ENCODE results near the gene SELENOO.

- no peak for TF ChIP-seq EZH2phosphoT487 (IDR thresholded peaks at IDR 0.05; ENCODE audit: borderline replicate concordance, low read depth, low read length)
- TF ChIP-seq CTCF (conservative IDR thresholded peaks at IDR 0.05; ENCODE audit: low read length): no peak
Observed at GRCh38 chr22:50173983-50174355, 26.8 kb upstream of the SELENOO start.

Measured in OCI-LY7 (cell line).